NCI-H2107 (cell line): Measurements from ENCODE around the gene HMGCLL1.

Experiments used
- DNase-seq: peaks from one replicate; lab custom pipeline; 2025; lab: John Stamatoyannopoulos, UW

HMGCLL1 gene

DNA sequence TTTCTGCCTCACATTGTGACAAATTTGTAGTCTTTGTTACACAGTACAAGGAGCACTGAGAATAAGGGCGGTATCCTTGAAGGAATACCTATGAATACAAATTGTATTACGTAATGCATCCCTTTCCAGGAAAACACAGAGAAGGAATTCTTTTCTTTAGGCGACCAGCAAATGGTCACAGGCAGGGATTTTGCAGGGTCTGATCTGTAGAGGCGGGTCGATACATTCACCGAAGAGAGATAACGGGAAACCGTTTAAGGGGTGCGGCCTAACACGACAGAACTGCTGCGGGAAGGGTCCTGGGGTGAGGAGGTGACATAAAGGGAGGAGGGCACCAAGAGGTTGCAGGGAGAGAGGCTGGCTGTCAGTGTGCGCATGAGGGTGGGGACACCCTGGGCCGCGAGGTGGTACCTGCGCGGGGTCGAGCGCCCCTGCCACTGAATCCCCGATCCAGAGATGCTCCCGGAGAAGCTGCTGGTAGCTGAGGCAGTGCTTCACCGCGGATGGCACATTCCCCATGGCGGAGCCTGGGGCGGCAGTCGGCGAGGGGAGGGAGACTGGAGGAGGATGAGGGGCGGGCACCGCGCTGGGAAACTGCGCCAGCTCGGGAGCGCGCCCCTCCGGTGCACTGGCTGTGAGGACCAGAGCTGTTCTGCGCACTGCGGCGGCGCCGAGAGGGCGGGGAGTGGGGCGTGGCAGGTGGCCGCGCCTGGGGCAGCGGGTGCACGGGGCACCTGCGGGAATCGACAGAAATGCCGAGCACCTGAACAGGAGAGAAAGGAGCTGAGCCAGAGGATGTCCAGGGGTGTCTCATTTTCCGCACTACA is at the start of gene HMGCLL1:
TSS of gene HMGCLL1 (minus strand) at position 656 of the 827 bp plus-strand sequence. CDS start at position 519, 137 bp downstream.
- DNase-seq: no peak

DNA sequence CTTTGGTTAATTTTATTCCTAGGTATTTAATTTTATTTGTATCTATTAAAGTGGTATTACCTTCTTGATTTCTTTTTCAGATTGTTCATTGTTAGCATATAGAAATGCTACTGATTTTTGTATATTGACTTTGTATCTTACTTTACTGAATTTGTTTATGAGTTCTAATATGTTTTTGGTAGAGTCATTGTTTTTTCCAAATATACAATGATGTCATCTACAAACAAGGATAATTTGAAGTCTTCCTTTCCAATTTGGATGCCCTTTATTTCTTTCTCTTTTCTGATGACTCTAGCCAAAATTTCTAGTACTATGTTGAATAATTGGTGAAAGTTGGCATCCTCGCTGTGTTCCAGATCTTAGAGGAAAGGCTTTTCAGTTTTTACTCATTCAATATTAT is 43.0 kb upstream of the HMGCLL1 start:
- DNase-seq: no peak

DNA sequence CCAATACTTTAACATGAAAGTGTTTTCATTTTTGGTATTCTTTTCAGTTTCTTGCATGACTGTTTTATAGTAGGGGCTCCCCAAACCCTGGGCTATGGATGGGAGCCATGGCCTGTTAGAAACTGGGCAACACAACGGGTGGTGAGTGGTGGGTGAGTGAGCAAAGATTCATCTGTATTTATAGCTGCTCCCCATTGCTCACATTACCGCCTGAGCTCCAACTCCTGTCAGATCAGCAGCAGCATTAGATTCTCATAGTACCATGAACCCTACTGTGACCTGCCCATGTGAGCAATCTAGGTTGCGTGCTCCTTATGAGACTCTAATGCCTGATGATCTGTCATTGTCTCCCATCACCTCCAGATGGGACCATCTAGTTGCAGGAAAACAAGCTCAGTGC is 42.3 kb upstream of the HMGCLL1 start:
- DNase-seq: no peak

DNA sequence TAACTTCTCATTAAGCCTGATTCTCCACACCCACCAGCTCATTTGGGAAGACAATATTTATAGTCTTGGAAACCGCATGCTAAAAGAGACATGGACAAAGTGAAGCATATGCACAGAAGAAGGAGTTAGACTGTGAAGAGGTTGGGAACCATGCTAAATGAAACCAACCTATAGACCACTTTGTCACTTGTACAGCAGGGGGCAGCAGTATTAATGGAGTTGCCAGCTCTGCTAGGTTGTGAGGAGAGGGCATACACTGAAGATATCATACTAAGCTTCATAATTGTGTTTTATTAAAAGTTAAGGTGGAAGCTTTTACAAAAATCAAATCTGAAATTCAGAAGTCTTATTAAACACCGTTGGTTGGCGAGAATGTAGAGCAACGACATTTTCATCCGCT is 38.3 kb upstream of the HMGCLL1 start:
- no peak for DNase-seq

DNA sequence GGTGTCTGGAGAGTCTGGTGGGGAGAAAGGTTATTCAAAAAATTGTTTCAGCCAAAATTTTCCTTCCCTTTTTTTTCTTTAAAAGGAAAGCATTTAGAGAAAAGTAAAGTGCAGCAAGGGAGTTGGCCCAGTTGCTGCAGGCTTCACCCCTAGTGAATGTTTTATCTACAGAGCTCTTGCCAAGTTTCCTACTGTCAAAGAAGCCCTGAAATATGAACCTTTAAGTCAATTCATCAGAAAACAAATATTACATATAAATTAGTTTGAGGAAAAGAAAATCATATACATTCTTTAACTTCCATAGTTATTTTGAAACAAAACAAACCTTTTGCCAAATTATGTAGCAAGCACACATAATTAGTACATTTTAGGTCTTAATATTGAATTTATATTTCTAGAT is 25.0 kb upstream of the HMGCLL1 start:
- DNase-seq: no peak

DNA sequence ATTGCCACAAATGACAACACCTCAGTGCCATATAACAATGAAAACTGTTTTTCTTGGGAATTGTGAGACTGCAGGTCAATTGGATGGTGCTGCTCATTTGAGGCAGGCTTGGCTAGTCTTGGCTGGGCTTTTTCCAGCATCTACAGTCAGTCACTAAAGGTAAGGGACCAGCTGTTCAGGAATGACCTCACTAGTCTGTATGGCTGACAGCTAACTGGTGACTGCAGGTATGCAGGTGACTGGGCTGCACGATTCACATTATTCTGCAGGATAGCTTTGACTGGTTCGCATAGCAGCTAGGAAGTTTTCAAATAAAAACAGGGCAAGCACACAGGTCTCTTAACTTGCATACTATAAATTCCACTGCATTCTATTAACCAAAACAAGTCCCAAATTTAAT is 22.1 kb upstream of the HMGCLL1 start:
- no peak for DNase-seq

DNA sequence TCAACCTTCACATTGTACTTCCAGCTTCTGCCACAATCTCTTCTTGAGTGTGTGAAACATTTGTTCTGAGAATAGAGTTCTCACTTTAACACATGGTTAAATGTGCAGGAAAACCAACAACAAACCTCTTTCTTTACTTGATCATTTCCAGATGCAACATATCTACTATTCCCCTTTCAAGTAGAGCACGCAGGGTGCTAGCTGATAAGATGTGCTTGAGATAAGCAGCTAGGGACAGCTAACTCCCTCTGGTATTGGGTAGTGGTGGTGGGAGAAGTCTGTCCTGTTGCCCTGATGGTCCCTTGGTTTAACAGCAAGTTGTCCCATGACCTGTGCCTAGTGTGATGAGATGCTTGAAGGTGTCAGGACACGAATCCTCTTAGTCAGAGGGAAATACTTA is 15.4 kb upstream of the HMGCLL1 start:
- DNase-seq: no peak

DNA sequence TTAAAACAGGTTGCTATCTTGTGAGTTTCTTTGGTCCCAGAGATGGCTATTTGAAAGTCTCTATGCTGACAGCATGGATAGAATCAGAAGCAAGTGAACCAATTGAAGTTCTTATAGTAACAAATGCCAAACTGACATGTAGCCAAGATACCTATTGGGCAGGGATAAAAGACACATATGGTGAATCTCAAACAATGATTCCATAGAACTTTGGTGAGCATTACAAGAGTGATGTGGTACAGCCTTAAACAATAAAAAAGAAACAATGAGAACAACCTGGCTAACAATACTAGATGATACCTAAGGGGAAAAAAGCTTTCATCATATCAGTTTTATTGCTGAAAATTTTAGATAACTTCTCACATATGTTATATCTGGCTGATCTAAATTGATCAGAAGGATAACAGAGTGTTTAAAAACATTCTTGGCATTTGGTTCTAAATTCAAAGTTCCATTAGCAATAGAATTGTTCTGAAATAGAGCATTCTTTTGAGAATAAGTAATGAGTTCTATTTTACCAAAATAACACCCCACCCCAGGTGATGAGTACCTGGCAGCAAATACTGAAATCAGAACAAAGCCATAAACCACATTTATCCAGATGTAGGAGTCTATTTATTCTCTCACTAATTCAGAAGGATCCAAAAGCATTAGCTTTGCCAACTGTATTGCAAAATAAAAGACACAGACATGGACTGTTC is 5.8 kb upstream of the HMGCLL1 start:
- no peak for DNase-seq

DNA sequence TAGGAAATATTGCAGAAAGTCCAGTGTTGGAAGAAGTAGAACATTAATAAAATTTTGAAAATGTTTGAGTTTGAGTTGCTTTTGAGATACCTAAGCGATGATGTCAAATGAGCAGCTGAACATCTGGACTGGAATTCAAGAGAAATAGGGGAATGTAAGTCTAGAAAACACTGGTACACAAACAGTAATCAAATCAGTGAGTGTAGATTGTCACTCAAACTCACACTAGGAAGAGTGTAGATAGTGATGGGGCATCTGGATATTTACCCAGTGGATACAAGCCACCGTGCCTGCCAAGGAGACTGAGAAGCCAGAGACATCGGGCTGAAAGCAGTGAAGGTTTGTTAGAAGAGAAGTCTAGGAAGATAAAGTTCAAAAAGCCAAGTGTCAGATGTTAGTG is 2.2 kb downstream of the HMGCLL1 start:
- DNase-seq: no peak

DNA sequence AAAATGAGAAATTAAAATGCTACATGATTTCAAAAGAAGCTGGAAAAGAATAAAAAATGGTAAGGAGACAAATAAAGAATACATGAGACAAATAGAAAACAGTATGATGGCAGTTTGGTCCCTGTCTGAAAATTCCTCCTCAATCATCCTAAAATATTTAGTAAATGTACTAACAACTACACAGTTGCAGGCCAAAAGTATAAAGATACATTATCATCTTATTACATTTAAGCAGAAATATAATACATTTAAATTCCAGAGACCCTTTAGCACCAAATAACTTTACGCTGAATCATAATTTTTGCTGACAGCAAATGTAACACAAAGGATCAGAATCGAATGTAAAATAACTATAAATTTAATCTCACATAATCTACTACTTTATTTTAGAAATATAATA is 4.4 kb downstream of the HMGCLL1 start:
- no peak for DNase-seq

DNA sequence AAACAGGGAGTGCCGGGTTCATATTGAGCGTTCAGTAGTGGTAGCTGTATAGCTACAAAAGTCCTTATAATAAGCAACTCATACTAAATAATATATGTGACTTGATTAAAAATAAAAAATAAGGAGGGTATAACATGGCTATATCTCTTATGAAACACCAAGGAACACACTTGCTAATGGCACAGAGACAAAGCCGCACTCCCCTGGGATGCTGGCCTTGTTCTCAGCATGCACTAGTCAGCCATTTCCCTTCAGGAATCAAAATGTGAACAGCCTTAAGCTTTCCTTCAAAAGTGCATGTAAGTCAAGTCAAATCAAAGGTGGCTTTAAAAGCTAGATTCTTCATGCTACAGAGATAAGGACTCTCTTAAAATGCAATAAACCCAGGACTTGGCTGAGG is 9.4 kb downstream of the HMGCLL1 start:
- no peak for DNase-seq

DNA sequence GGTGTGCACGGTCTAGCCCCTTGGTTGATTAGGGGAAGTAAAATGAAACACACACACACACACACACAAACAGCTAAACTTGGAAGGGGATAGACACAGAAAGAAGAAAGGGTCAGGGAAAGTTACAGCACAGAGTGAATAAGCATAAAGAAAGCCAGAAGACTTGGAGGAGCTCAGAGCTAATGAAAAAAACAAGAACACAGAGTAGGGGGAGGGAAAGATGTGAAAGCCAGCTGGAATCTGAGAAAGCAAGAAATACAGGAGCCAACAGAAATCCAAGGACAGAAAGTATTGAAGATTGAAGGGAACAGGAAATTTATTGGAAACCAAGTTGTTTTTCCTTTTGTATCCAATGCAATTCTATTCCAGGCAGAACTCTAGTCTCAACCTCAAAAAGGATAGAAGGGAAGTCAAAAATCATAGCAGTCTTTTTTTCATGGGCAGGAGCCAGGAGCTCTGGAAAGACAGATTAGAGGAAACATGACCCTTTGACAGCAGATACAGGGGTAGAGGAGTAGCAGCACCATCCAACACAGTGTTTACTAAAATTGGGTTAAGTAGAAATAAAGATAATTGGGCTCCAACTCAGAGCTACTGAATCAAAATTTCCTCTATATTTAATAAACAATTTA is 10.1 kb downstream of the HMGCLL1 start:
- DNase-seq: no peak

DNA sequence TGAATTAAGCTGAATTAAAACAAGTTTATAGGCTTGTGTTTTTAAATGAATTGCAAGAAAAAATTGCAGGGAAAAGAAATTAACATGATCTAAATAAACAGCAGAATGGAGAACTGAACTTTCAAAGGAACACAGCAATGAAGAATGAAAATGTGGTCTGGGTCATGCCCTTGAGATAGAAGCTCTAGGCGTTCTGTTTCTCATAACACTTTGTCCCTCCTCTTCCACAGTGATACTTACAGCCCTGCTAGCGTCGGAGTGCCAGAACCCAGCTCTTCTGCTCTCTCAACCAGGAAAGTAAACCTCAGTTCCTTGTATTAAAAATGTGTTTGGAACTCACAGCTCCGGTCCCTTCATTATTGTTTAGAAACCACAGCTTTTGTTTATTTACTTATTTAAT is 11.4 kb downstream of the HMGCLL1 start:
- no peak for DNase-seq

DNA sequence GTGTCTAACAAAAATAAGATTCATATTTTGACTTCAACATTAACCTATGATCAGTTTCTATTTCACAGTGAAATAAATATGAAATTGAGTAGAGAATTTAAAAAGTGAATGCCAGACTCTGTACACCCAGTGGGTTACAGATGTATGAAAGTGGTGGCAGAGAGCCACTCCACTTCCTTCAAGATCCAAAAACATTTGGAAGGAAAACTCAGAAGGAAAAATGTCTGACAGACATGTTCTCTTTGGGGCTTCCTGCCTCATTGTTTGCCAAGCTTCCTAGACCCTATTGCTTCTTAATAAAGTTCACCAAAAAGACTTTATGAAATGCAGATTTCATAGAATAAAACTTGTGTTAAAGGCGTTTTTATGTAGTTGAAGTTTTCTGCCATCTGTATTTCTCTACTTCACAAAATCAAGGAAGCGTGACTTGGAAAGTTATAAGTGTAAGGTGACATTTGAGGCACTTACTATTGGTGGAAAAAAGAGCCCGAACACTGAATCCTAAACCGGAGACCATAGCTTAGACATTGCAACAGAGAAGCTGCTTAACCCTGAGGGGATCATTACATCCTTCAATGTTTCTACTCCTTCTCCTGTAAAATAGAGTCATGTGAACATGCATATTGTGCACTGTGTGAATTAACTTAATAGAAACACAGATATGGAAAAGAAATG is 12.8 kb downstream of the HMGCLL1 start:
- no peak for DNase-seq

DNA sequence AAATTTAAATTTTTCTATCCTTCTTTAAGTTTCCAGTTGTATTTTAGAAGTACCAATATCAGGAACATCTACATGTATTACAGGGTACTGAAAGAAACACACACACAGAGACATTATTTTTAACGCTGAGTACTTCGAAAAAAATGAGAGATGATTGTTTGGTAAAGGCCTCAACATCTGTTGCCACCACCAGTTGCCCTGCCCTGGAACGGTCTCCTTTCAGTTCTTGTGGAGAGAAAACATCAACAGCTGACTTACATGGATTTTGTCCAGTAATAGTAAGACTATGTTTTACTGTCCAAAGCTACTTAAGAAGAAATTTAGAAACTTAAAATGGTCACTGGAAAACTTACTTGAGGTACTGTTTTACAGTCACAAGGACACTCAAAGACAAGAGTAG is 16.7 kb downstream of the HMGCLL1 start:
- DNase-seq: no peak

DNA sequence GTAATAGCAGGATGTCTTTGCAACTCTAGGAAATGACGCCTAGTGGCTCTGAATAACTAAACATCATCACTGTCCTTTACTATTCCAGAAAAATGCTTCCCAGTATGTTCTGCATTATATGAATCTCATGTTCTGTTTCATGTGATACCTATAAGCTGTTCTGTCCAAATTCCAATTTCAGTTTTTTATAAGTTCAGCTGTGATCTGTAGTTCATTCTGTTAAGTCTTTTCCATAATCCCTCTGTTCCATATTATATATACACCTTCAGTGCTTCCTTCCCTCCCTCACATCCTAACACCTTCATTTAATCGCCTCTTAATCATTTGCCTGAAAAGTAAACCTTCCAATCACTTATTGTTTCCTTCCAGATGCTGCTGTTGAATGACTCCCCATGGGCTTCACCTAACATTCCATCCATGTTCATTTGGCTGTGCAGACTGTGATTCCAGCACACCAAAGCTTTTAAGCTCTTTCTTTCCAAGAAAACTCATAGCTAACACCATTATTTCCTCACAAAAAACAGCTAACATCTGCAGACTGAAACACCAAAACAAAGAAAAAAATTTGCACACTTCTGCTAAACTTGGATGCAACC is 18.6 kb downstream of the HMGCLL1 start:
- no peak for DNase-seq

DNA sequence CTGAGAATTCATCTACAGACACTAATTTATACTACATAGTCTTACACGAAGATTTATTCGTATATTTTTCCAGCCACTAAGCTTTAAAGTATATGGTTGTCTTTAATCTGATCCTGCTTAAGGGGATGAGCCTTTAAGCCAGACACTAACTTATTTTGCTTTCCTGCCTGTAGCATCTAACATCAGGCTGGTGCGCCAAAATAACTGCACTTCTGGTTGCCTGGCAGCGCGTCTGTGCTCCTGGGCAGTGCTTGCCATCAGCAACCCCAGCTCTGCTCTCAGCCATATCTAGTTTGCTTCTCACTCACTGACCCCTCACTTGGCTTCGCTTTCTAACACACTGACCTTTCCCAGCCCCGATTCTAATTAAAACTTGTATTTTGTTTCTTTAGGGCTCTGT is 21.8 kb downstream of the HMGCLL1 start:
- no peak for DNase-seq

DNA sequence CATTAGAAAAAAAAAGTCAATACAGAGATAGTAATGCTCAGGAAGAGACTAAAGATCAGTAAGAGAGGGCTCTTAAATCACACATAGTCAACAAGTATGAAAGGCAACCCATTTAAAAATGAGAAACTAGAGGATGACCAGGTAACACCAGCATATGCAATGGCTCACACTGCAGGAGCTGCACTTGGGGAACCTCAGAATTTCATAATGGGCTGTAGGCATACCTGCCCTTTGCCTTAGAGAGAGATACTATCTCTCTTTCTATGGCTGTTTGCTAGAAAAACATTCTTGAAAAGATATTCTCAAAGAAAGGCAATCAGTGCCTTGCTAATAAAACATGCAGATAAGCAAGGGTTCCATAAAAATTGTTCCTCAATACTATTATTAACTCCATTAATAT is 33.2 kb downstream of the HMGCLL1 start:
- DNase-seq: no peak

DNA sequence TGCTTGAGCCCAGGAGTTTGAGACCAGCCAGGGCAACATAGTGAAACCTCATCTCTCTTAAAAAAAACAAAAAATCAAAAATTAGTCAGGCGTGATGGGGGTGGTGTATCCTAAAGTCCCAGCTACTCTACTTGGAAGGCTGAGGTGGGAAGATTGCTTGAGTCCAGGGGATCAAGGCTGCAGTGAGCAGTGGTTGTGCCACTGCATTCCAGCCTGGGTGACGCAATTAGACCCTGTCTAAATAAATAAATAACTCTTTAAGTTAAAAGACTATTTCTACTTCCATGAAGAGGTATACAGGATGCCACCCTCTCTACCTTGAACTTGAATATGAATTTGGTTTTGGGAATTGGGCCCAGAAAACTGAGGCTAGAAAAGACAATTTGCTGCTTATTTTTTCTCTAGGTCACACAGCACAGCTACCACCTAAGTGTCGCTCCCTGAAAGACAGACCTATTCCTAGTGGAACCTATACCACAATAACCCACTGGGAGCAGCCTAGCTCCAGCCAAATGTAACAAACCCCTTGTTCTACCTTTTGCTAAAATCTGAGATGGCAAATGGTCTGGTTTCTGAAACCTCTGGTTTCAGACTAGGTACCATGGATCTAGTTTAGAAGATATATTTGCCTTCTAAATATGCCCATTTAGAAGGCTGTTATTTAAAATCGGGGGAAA is 35.2 kb downstream of the HMGCLL1 start:
- DNase-seq: no peak

DNA sequence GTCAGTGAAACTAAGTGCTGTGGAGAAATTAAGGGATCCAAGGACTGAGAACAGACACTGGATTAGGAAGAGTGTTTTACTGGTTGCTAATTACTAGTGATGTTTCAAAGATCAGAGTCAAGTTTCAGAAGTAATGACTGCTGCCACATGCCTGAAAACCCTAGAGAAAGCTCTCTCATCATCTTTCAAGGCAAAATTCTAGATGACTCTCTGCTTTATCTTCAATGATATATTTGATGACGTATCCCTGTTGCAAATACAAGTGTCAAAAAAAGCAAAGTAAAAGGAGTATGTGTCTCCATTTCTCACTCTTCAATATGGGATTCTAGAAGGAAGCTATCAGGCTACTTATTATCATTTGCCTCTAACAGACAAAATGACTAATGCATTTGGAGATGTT is 38.0 kb downstream of the HMGCLL1 start:
- no peak for DNase-seq

DNA sequence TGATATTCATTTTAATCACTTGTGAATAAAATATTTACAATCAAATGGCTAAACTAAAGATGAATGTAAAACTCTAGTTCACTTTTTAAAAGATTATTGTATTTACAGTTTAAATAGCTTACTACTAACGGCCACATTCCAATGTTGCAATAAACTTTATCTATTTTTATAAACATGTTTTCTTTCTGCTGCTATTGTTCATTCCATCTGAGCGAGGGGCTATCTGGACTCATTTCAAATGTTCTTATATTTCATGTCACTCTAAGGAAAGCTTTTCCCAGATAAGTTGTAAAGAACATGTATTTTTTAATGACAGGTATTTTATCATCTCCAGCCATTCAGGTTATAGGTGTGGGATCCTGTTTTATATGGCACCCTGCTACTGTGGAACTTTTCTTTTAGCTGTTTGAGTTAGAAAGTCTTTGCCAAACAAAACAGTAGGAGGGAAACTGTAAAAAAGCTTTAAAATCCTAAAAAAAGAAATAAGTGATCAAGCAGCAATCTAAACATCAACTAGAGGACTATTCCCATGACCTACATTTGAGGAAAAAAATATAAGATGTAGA is 42.5 kb downstream of the HMGCLL1 start:
- DNase-seq: no peak
